ENCODE results near the gene MYO7B. TPM values are rescaled to one million over a fixed set of nuclear protein-coding genes. Genes with fewer than 3 reads are reported as not detected.

MYO7B gene
- total RNA-seq, 1 donor from 2014 or later = 0.02 TPM

GRCh38 chr2:127648321-127648720 is 112.8 kb downstream of the MYO7B start:
- no peak overlapping the region for H3K4me3 Mint-ChIP-seq (ENCODE audit: unreplicated experiment)
- peaks cover 54% of the 10 kb centered on the region for H3K4me1 Mint-ChIP-seq (ENCODE audit: low read depth)
- DNase-seq (ENCODE audit: low spot score) = no peak
- H3K27me3 Mint-ChIP-seq (ENCODE audit: low read depth) = no peaks in the 10 kb centered on the region
- no peaks in the 10 kb centered on the region for H3K9me3 Mint-ChIP-seq (ENCODE audit: low read depth)
- H3K36me3 Mint-ChIP-seq (ENCODE audit: low read depth) = peaks cover 13% of the 10 kb centered on the region
- no peak for TF ChIP-seq CTCF (IDR thresholded peaks at IDR 0.05)
- no peak overlapping the region for H3K27ac Mint-ChIP-seq (ENCODE audit: unreplicated experiment)

- H3K9me3 Mint-ChIP-seq (ENCODE audit: low read depth) = no peaks in the 10 kb centered on the region
- H3K36me3 Mint-ChIP-seq (ENCODE audit: low read depth) = peaks cover 18% of the 10 kb centered on the region
- no peak overlapping the region for H3K27ac Mint-ChIP-seq (ENCODE audit: unreplicated experiment)
- no peaks in the 10 kb centered on the region for H3K27me3 Mint-ChIP-seq (ENCODE audit: low read depth)
- H3K4me3 Mint-ChIP-seq (ENCODE audit: unreplicated experiment) = no peak overlapping the region
- no peak for TF ChIP-seq CTCF (IDR thresholded peaks at IDR 0.05)
- DNase-seq (ENCODE audit: low spot score) = no peak
- H3K4me1 Mint-ChIP-seq (ENCODE audit: low read depth) = peaks cover 49% of the 10 kb centered on the region
Observed at GRCh38 chr2:127649100-127649611, 113.7 kb downstream of the MYO7B start.

GRCh38 chr2:127649684-127650040 is 114.2 kb downstream of the MYO7B start:
- peaks cover 49% of the 10 kb centered on the region for H3K4me1 Mint-ChIP-seq (ENCODE audit: low read depth)
- H3K27ac Mint-ChIP-seq (ENCODE audit: unreplicated experiment) = peak overlapping the region; percentile 81
- no peaks in the 10 kb centered on the region for H3K9me3 Mint-ChIP-seq (ENCODE audit: low read depth)
- no peak for DNase-seq (ENCODE audit: low spot score)
- no peaks in the 10 kb centered on the region for H3K27me3 Mint-ChIP-seq (ENCODE audit: low read depth)
- no peak overlapping the region for H3K4me3 Mint-ChIP-seq (ENCODE audit: unreplicated experiment)
- TF ChIP-seq CTCF (IDR thresholded peaks at IDR 0.05) = peak; percentile 91
- peaks cover 18% of the 10 kb centered on the region for H3K36me3 Mint-ChIP-seq (ENCODE audit: low read depth)

GRCh38 chr2:127650041-127650784 is 114.7 kb downstream of the MYO7B start:
- TF ChIP-seq CTCF (IDR thresholded peaks at IDR 0.05) = peak; percentile 60
- Mint-ChIP-seq H3K4me1 (ENCODE audit: low read depth) (peaks cover 47% of the 10 kb centered on the region), H3K36me3 (ENCODE audit: low read depth) (peaks cover 18% of the 10 kb centered on the region), H3K4me3 (ENCODE audit: unreplicated experiment) (no peak overlapping the region), H3K27ac (ENCODE audit: unreplicated experiment) (no peak overlapping the region), H3K9me3 (ENCODE audit: low read depth) (no peaks in the 10 kb centered on the region), H3K27me3 (ENCODE audit: low read depth) (no peaks in the 10 kb centered on the region)
- no peak for DNase-seq (ENCODE audit: low spot score)

- peaks cover 47% of the 10 kb centered on the region for H3K4me1 Mint-ChIP-seq (ENCODE audit: low read depth)
- H3K36me3 Mint-ChIP-seq (ENCODE audit: low read depth) = peaks cover 18% of the 10 kb centered on the region
- no peak for DNase-seq (ENCODE audit: low spot score)
- no peak for TF ChIP-seq CTCF (IDR thresholded peaks at IDR 0.05)
- no peak overlapping the region for H3K27ac Mint-ChIP-seq (ENCODE audit: unreplicated experiment)
- H3K27me3 Mint-ChIP-seq (ENCODE audit: low read depth) = no peaks in the 10 kb centered on the region
- no peaks in the 10 kb centered on the region for H3K9me3 Mint-ChIP-seq (ENCODE audit: low read depth)
- no peak overlapping the region for H3K4me3 Mint-ChIP-seq (ENCODE audit: unreplicated experiment)
Observed at GRCh38 chr2:127650785-127651380, 115.4 kb downstream of the MYO7B start.

Measured in chondrocyte (in vitro differentiated cells).